Right lobe of liver (tissue), 6 donors: ENCODE data around the gene LENG9. TPM values are rescaled to one million over a fixed set of nuclear protein-coding genes. Genes with fewer than 3 reads are reported as not detected.

Experiments
- ATAC-seq, 4 donors: fragments of 200-7000 bp; cut with Tn5 transposase; one replicate each; pipeline ENCODE4 v1.9.1; 2020; ENCODE audit warnings: mild to moderate bottlenecking in 4 of 4, moderate library complexity in 4 of 4
- DNase-seq, 3 donors: peaks; one replicate each; pipeline ENCODE4 v3.0.0-alpha.2; 2020
- H3K27ac ChIP-seq, 3 donors: fragments of 200-600 bp; one replicate each; pipeline ENCODE4 v1.8.0; 2022
- H3K27me3 ChIP-seq, 2 donors: fragments of 200-600 bp; one replicate each; pipeline ENCODE4 v1.8.0; 2022
- H3K36me3 ChIP-seq, 4 donors: fragments of 200-600 bp; sonication (generic) in 1 of 4; one replicate each; pipeline versions ENCODE4 v1.5.1 to v1.8.0; 2017 to 2022; ENCODE audit warnings: control low read depth in 1 of 4
- H3K4me1 ChIP-seq, 4 donors: fragments of 200-600 bp; sonication (generic) in 1 of 4; one replicate each; pipeline versions ENCODE4 v1.5.1 to v1.8.0; 2017 to 2022; ENCODE audit warnings: control low read depth in 1 of 4
- H3K4me3 ChIP-seq, 3 donors: fragments of 200-600 bp; one replicate each; pipeline ENCODE4 v1.8.0; 2022
- H3K9me3 ChIP-seq, 4 donors: fragments of 200-600 bp; sonication (generic) in 1 of 4; one replicate each; pipeline versions ENCODE4 v1.5.1 to v1.8.0; 2017 to 2022; ENCODE audit warnings: control low read depth in 1 of 4
- CTCF ChIP-seq, 4 donors: fragments of 200-600 bp in 3 of 4; fragments of 450-650 bp in 1 of 4; IDR thresholded peaks; one replicate each; pipeline versions ENCODE4 v1.5.1 to v1.8.0; 2016 to 2022; ENCODE audit warnings: antibody characterized with exemption in 4 of 4, mild to moderate bottlenecking in 2 of 4
- POLR2A ChIP-seq: fragments of 450-650 bp; IDR thresholded peaks from one replicate; pipeline ENCODE4 v1.6.1; 2017; ENCODE audit warnings: antibody characterized with exemption, mild to moderate bottlenecking
- WGBS: methylation state at CpG from one replicate; pipeline ENCODE4 v1.1.6; 2018; ENCODE audit warnings: low coverage, low lambda C conversion rate; ENCODE audit not compliant: insufficient coverage; ENCODE audit errors: missing lambda C conversion rate; 5-methylcytosine and 5-hydroxymethylcytosine counted together
- intact Hi-C, 2 donors: fragments of 100-400 bp; cut with DNase I; formaldehyde crosslinking; loops; one replicate each; pipeline versions ENCODE4 v1.11.2 to v1.14.1; 2022
- total RNA-seq, 6 experiments: library from RNA; depleted of rRNA in 2 of 6; stranded (reverse); fragments of >200 nt in 2 of 6; fragmentation: NEBNext Ultra II Directional in 3 of 6; extraction: Animal tissue kit (Norgen Biotek cat#: 25700) in 3 of 6; gene quantifications; one replicate each; pipeline versions ENCODE4 v1.1.0 to v1.2.4, GENCODE V29; 2016 to 2023
- donor health status: DM: no; HTN: yes; CAD: no.
- donor health status: DM: no; HTN: no; CAD: no.
- donor health status: DM: no; HTN: no; CAD: no.
- donor health status: DM: no; HTN: yes; CAD: no.
- donor health status: DM: no; HTN: yes; CAD: no.

LENG9 gene
- total RNA-seq, 6 experiments from 2014 or later = 1.5 to 5.7 (median 3.3) TPM

- Histone ChIP-seq H3K27ac (no peak overlapping the region), H3K36me3 (peaks cover 24 to 75% (median 47%) of the 10 kb centered on the region in 4 donors), H3K4me3 (no peak overlapping the region), H3K9me3 (no peaks in the 10 kb centered on the region), H3K27me3 (no peaks in the 10 kb centered on the region), H3K4me1 (peaks cover 0 to 12% (median 5%) of the 10 kb centered on the region in 4 donors)
- DNase-seq = no peak
- TF ChIP-seq POLR2A = no peak
- no peak for TF ChIP-seq CTCF (IDR thresholded peaks at IDR 0.05)
- intact Hi-C loops = no loop called here
- 75% methylated on average over 7 of the region's 16 CpGs for WGBS
- ATAC-seq = no peak
Observed at GRCh38 chr19:54459282-54460229, 4.0 kb downstream of the LENG9 start.

DNA sequence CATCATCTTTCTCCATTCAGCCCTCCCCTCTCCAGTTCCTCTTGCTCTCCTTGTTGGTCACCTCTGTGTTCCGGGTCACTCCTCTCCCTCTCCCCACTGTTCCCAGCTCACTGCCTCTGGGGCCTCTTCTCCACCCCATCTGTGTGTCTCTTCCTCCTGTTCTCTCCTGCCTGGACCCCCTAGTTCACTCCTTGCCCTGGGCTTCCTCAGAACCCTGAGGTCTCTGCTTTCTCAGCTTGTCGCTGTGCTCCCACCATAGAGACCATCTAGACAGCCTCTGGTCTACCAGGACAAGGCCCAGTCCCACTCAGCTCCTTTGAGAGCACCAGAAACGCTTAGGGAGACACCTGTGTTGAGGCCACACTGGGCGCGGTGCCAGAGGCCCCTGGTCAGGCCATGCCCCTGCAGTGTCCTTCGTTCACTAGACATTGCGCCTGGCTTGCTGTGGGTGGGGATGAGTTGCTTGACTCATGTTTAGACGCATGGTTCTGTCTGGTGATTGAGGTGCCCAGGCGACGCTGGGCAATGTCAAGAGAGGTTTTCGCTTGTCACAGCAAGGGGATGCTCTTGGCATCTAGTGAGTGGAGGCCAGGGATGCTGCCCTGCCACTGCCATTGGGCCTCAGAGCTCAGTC, 4.8 kb downstream of the LENG9 start:
- no peak for TF ChIP-seq POLR2A
- no peak for TF ChIP-seq CTCF (IDR thresholded peaks at IDR 0.05)
- H3K36me3 ChIP-seq = peaks cover 31 to 83% (median 51%) of the 10 kb centered on the region in 4 donors
- DNase-seq = no peak
- intact Hi-C loops = no loop called here
- ATAC-seq = no peak
- no peak overlapping the region for H3K27ac ChIP-seq
- 70% methylated on average over 3 of the region's 11 CpGs for WGBS
- peaks cover 0 to 12% (median 5%) of the 10 kb centered on the region in 4 donors for H3K4me1 ChIP-seq
- H3K9me3 ChIP-seq = no peaks in the 10 kb centered on the region
- no peak overlapping the region for H3K4me3 ChIP-seq
- H3K27me3 ChIP-seq = no peaks in the 10 kb centered on the region

DNA sequence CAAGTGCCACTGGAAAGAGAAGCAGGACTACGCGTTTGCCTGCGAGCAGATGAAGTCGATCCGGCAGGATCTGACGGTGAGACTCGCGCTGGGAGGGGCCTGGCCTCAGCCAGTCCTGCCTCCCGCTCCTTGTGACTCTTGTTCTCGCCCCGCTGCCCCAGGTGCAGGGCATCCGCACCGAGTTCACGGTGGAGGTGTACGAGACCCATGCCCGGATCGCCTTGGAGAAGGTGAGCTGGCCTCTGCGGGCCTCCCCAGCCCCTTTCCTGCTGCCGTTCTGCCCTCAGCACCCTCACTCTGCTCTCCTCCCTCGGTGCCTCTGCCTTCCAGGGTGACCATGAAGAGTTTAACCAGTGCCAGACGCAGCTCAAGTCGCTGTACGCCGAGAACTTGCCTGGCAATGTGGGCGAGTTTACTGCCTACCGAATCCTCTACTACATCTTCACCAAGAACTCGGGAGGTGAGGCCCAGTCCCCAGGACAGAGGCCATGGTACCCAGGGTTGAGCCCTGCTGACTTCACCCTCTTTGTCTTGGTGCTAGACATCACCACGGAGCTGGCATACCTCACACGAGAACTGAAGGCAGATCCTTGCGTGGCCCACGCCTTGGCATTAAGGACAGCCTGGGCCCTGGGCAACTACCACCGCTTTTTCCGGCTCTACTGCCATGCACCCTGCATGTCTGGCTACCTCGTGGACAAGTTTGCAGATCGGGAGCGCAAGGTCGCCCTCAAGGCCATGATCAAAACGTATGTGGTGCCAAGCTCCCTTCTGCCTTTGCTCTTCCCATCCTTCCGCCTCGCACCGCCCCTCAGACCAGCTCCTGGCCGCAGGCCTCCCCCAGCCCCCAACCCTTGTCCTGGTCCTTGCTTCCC, 5.6 kb downstream of the LENG9 start:
- Histone ChIP-seq H3K27ac (no peak overlapping the region), H3K4me1 (peaks cover 0 to 12% (median 5%) of the 10 kb centered on the region in 4 donors), H3K9me3 (no peaks in the 10 kb centered on the region), H3K36me3 (peaks cover 31 to 91% (median 58%) of the 10 kb centered on the region in 4 donors), H3K27me3 (no peaks in the 10 kb centered on the region), H3K4me3 (no peak overlapping the region)
- TF ChIP-seq POLR2A (no peak), CTCF (IDR thresholded peaks at IDR 0.05) (no peak)
- intact Hi-C loops = no loop called here
- WGBS = 82% methylated on average over 5 of the region's 42 CpGs
- DNase-seq (no peak), ATAC-seq (no peak)
